ENCODE data around the gene STYX. TPM values are rescaled to one million over a fixed set of nuclear protein-coding genes. Genes with fewer than 3 reads are reported as not detected.
"Not testable (repeated sequence)": the region's sequence is repeated elsewhere in the genome, so short reads cannot be mapped to it uniquely, and the experiment has no call there.

The STYX gene
- total RNA-seq, 4 donors from 2014 or later, result 12.4 to 13.3 (median 13.0) TPM

DNA sequence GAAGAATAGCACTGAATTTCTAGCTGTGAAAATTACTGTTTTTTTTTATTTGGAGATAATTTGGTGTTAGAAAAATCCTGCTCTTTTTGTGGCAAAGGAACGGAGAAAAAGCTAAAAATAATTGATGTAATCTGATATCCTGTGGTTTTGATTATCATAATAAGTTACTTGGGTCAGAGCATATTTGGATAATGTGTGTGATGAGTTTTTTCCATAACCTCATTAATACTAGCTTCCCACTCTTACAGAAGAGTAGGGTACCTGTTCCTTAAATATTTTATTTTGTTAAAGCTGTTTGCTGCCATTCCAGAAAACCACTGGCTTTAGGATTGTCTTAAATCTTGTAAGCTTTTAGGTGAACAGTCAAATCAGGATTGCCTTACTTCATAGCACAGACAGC lies 18.3 kb upstream of the STYX start:
- H3K4me3 ChIP-seq (ENCODE audit: low read depth, poor library complexity, severe bottlenecking), result no peak overlapping the region
- no peak for DNase-seq (ENCODE audit: low spot score in 2 of 2)
- no peak for TF ChIP-seq POLR2A (IDR thresholded peaks at IDR 0.05)
- TF ChIP-seq, protein P1, sequence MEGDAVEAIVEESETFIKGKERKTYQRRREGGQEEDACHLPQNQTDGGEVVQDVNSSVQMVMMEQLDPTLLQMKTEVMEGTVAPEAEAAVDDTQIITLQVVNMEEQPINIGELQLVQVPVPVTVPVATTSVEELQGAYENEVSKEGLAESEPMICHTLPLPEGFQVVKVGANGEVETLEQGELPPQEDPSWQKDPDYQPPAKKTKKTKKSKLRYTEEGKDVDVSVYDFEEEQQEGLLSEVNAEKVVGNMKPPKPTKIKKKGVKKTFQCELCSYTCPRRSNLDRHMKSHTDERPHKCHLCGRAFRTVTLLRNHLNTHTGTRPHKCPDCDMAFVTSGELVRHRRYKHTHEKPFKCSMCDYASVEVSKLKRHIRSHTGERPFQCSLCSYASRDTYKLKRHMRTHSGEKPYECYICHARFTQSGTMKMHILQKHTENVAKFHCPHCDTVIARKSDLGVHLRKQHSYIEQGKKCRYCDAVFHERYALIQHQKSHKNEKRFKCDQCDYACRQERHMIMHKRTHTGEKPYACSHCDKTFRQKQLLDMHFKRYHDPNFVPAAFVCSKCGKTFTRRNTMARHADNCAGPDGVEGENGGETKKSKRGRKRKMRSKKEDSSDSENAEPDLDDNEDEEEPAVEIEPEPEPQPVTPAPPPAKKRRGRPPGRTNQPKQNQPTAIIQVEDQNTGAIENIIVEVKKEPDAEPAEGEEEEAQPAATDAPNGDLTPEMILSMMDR (IDR thresholded peaks at IDR 0.05), result no peak
- intact Hi-C loops (cut with DNase I; ENCODE audit: low total_unique reads), result no loop called here
- WGBS, 2 donors, result 29 to 44% methylated on average over 1 of the region's 1 CpG

DNA sequence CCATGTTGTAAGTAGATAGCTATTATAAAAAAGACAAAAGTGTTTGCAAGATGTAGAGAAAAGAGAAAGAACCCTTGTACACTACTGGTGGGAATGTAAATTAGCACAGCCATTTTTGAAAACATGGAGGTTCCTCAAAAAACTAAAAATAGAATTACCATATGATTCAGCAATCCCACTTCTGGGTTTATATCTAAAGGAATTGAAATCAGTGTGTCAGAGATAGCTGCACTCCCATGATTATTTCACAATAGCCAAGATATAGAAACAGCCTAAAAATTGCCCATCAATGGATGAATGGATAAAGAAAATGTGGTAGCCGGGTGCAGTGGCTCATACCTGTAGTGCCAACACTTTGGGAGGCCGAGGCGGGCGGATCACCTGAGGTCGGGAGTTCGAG lies 13.8 kb upstream of the STYX start:
- DNase-seq (ENCODE audit: low spot score in 2 of 2), result no peak
- no peak overlapping the region for H3K4me3 ChIP-seq (ENCODE audit: low read depth, poor library complexity, severe bottlenecking)
- 93 to 95% methylated on average over 6 of the region's 6 CpGs for WGBS, 2 donors
- intact Hi-C loops (cut with DNase I; ENCODE audit: low total_unique reads), result no loop called here
- TF ChIP-seq POLR2A (IDR thresholded peaks at IDR 0.05), result no peak
- TF ChIP-seq, protein P1 (IDR thresholded peaks at IDR 0.05), result no peak

DNA sequence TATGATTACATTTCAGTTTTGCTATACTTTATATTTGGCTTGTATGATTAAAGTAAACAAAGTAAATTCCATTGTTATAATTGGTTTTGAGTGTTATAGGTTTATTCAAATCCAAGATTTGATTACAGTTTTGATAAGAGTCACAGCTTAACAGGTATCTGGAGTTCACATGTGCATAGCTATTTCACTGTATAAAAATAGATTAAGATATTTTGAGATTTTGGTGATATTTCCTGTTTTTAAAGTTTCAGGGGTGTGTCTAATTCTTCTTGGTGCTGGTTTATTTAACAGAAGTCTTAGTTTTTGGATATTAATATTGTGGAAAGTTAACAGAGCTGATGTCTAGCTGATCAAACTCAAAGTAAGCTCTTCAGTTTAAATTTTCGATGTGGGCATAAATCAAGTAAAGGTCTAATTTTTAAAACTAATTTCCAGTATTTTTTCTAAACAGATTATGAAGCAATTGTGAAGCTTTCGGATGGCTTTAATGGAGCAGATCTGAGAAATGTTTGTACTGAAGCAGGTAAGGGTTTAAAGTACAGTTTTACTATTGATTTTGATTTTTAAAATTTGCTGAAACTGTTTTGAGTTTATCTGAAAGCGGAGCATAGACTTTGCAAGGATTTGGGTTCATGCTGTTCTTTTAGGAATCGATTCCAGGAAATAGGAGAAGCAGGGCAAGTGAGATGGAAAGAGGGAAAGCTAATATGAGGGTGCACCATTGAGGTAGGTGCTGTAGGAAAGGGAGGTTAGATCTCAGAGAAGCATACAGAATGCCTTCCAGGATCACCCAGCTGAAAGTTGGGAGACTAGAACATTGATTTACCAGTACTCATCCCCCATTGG lies 6.2 kb upstream of the STYX start:
- intact Hi-C loops (cut with DNase I; ENCODE audit: low total_unique reads), result no loop called here
- WGBS, 2 donors, result 95 to 96% methylated on average over 4 of the region's 4 CpGs

DNA sequence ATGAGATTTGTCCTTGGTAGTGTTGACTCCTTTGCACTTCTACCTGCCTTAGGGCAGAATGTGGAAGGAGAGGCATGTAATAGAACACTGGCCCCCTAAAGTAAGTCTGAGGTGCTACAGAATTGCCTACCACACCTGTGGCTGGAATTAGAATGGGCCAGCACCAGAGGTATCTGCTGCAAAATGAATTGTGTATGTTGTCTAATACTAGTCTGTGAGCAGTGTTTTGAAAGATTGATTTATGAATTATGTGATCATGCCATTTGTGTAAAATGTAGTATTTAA lies 5.7 kb upstream of the STYX start:
- no peak for DNase-seq (ENCODE audit: low spot score in 2 of 2)
- intact Hi-C loops (cut with DNase I; ENCODE audit: low total_unique reads), result no loop called here
- no peak for TF ChIP-seq POLR2A (IDR thresholded peaks at IDR 0.05)
- TF ChIP-seq, protein P1 (IDR thresholded peaks at IDR 0.05), result no peak
- no peak overlapping the region for H3K4me3 ChIP-seq (ENCODE audit: low read depth, poor library complexity, severe bottlenecking)

More for the DNA sequence above, 6.2 kb upstream of the STYX start:
- DNase-seq (ENCODE audit: low spot score in 2 of 2), result no peak
- no peak overlapping the region for H3K4me3 ChIP-seq (ENCODE audit: low read depth, poor library complexity, severe bottlenecking)
- TF ChIP-seq, protein P1 (IDR thresholded peaks at IDR 0.05), result no peak
- no peak for TF ChIP-seq POLR2A (IDR thresholded peaks at IDR 0.05)

DNA sequence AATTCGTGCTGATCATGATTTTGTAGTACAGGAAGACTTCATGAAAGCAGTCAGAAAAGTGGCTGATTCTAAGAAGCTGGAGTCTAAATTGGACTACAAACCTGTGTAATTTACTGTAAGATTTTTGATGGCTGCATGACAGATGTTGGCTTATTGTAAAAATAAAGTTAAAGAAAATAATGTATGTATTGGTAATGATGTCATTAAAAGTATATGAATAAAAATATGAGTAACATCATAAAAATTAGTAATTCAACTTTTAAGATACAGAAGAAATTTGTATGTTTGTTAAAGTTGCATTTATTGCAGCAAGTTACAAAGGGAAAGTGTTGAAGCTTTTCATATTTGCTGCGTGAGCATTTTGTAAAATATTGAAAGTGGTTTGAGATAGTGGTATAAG lies 2.5 kb upstream of the STYX start:
- intact Hi-C loops (cut with DNase I; ENCODE audit: low total_unique reads), result not testable (repeated sequence)
- 96 to 97% methylated on average over 2 of the region's 2 CpGs for WGBS, 2 donors

DNA sequence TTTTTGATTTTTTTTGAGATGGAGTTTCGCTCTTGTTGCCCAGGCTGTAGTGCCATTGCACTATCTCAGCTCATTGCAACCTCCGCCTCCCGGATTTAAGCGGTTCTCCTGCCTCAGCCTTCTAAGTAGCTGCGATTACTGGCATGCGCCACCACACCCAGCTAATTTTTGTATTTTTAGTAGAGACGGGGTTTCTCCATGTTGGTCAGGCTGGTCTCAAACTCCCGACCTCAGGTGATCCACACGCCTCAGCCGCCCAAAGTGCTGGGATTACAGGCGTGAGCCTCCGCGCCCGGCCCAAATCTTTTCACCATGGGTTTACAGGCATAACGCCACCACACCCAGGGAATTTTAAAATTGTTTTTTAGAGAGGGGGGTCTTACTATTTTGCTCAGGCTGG lies 931 bp upstream of the STYX start:
- H3K4me3 ChIP-seq (ENCODE audit: low read depth, poor library complexity, severe bottlenecking); DNase-seq (ENCODE audit: low spot score in 2 of 2); intact Hi-C loops (cut with DNase I; ENCODE audit: low total_unique reads): not testable (repeated sequence)
- WGBS, 2 donors, result 92 to 94% methylated on average over 15 of the region's 15 CpGs

More for the DNA sequence above, 2.5 kb upstream of the STYX start:
- DNase-seq (ENCODE audit: low spot score in 2 of 2); H3K4me3 ChIP-seq (ENCODE audit: low read depth, poor library complexity, severe bottlenecking): not testable (repeated sequence)

DNA sequence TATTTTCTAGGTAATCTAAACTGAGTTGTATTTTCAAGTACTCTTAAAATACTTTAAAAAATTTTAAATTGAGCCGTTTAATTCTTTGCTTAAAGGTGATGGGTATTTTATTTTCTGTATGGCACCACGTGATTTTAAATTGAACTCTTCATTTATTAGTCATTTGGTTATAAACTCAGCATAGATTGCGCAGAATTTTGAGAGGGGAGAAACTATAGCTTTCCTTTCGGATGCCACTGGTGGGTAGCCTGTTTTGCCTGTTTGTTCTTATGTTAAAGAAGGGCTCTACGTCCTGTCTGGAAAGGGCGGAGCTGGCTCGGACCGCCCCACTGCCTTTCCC lies 411 bp upstream of the STYX start:
- intact Hi-C loops (cut with DNase I; ENCODE audit: low total_unique reads), result no loop called here
- WGBS, 2 donors, result 2 to 5% methylated on average over 8 of the region's 8 CpGs
- TF ChIP-seq POLR2A (IDR thresholded peaks at IDR 0.05), result no peak
- TF ChIP-seq, protein P1 (IDR thresholded peaks at IDR 0.05), result no peak
- H3K4me3 ChIP-seq (ENCODE audit: low read depth, poor library complexity, severe bottlenecking), result no peak overlapping the region
- DNase-seq (ENCODE audit: low spot score in 2 of 2), result no peak

Measured in lower leg skin (tissue), 4 donors.